HG02759 (cell line): ENCODE data around the gene RNF111.
"Not testable (repeated sequence)": the region's sequence is repeated elsewhere in the genome, so short reads cannot be mapped to it uniquely, and the experiment has no call there.

Experiments used
- ATAC-seq: cut with Tn5 transposase; IDR thresholded peaks from one replicate; pipeline ENCODE4 v1.9.1; 2021; ENCODE audit warnings: mild to moderate bottlenecking, moderate library complexity; ENCODE audit not compliant: unreplicated experiment

RNF111 gene

DNA sequence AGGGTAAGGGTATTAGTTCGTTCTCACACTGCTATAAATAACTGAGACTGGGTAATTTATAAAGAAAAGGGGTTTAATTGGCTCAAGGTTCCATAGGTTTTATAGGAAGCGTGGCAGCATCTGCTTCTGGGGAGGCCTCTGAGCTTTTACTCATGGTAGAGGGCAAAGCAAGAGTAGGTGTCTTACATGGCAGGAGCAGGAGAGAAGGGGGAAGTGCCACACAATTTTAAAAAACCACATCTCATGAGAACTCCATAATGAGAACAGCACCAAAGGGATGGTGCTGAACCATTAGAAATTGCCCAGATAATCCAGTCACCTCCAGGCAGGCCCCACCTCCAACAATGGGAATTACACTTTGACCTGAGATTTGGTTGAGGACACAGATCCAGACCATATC lies 12.2 kb downstream of the RNF111 start:
- ATAC-seq, result no peak

DNA sequence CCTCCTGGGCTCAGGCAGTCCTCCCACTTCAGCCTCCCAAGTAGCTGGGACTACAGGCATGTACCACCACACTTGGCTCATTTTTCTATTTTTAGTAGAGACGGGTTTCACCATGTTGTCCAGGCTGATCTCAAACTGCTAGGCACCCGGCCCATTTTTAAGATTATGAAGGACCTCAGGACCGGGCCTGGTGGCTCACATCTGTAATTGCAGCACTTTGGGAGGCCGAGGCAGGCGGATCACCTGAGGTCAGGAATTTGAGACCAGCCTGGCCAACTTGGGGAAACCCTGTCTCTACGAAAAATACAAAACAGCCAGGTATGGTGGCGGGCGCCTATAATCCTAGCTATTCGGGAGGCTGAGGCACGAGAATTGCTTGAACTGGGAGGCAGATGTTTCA lies 12.8 kb downstream of the RNF111 start:
- ATAC-seq, result not testable (repeated sequence)

DNA sequence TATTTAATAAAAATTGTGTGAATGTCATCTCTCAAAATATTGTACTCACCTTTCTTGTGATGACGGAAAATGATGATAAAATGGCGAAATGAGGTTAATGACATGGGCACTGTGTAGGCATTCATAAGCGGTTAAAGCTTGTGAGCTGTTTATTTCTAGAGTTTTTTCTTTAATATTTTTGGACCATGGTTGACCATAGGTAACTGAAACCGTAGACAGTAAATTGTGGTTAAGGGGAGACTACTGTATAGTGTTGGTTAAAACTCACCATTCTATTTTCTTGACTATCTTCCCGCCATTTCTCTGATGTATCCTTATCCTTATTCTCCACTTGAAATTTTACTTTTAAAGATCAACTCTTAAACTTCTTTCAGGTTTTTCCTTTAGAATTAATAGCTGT lies 14.5 kb downstream of the RNF111 start:
- ATAC-seq, result no peak

DNA sequence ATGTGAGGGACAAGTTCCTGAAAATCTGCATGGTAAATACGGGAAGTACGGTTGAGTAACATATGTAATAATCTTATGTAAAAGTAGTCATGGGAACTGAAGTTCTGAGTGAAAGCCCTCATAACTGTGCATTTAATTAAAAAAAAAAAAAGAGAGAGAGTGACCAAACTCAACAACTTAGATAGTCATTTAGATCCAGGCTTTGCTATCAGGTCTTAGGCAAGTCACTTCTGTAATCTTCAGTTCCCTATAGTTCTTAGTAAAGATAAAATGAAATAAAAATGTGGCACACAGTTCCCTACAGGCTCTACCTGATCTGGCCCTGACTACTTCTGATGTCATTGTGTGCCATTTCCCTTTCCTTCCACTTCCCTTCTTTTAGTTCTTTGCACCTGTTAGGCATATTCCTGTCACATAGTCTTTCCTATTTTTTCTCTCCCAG lies 15.0 kb downstream of the RNF111 start:
- peak; percentile 47 for ATAC-seq

DNA sequence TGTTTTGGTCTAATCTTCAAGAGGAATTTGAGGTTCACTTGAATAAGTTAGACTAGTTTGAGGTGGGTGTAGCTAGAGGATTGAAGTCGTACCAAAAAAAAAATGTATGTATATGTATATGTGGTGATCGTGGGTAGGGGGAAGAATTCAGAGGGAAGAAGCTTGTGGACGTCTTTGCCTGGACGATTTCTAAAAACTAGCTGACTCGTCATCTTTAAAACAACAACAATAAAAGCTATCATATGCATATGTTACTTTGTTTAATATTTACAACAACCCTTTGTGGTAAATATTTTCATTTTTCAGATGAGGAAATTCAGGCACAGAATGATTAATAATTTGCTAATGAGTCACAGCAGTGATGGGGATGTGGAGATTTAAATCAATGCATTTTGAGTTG lies 18.1 kb downstream of the RNF111 start:
- no peak for ATAC-seq

DNA sequence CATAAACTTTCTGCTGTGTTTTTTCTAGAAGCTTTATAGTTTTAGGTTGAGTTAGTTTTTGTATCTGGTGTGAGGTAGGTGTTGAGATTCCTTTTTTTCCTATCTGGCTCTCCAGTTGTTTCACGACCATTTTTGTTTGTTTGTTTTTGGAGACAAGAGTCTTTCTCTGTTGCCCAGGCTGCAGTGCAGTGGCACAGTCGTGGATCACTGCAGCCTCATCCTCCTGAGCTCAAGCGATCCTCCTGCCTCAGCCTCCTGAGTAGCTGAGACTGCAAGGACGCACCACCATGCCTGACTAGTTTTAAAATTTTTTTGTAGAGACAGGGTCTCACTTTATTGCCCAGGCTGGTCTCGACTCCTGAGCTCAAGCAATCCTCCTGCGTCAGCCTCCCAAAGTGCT lies 20.6 kb downstream of the RNF111 start:
- no peak for ATAC-seq

DNA sequence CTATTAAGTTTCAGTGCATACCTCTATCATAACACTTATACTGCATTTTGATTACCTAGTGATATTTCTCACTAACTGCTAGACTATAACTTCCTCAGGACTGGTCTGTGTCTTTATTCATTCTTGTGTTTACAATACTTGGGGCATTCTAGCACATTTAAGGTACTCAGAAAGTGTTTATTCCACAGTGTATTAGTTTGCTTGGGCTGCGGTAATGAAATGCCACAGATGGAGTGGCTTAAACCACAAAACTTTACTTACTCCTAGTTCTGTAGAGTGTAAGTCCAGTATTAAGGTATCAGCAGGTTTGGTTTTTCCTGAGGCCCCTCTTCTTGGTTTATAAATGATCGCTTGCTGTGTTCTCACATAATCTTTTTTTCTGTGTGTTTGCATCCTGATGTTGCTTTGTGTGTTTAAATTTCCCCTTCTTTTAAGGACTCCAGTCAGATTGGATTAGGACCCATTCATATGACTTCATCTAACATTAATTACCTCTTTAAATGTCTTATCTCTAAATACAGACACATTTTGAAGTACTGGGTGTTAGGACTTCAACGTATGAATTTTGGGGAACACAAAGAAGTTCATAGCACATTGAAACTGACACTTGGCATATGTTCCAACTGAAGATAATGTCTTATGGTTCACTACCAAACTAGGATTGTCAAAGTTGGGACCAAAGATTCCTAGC lies 23.9 kb downstream of the RNF111 start:
- ATAC-seq, result no peak

DNA sequence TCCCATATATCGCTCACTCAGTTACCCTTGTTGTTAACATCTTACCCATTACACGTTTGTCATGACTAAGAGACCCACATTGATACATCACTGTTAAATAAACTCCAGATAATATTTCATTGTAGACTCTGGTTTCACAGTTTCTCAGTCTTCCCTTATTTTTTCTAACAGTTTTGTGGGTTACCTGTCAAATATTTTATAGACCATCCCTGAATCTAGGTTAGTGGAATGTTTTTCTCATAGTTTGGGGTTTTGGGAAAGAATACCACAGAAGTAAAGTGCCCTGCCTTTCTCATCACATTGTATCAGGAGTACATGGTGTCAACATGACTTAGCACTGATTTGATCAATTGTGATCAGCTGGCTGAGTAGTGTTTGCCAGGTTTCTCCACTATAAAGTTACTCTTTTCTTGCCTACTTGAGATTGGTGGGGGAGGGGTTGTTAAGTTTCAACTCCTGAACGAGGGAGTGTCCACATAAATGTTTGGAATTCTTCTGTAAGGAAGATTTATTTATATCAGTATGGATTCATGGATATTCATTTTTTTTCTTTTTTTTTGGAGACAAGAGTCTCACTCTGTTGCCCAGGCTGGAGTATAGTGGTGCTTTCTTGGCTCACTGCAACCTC lies 25.9 kb downstream of the RNF111 start:
- ATAC-seq, result no peak

DNA sequence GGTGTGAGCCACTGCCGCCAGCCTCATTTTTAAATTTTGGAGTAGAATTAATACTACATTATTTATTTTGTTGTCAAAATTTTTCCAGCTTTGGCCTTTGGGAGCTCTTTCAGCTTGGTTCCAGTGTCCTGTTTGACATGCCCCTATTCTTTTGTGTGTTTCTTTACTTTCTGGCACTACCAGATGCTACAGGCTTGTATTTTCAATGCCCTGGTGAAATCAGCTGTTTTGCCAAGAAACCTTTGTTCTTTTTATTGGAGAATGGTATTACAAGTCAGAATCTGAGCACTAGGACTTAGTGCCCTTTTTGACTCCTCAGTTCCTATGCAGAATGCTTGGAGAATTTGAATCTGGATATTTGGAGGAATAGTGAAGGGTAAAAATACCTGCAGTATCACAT lies 26.6 kb downstream of the RNF111 start:
- ATAC-seq, result no peak

DNA sequence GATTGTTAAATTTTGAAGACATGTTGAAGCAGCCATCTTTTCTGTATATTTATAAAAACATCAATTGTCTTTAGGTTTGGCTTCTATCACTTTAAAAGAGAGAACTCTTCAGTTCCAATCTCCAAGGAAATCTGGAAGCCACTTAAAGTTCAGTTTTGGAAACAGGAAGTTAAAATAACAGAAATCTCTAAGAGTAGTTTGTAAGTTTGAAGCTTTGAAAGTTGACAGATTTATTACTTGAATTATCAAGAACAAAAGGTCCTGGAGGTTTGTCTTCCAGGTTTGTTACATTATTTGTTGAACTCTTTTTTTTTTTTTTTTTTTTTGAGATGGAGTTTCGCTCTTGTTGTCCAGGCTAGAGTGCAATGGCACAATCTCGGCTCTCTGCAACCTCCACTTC lies 30.0 kb downstream of the RNF111 start:
- ATAC-seq, result no peak

DNA sequence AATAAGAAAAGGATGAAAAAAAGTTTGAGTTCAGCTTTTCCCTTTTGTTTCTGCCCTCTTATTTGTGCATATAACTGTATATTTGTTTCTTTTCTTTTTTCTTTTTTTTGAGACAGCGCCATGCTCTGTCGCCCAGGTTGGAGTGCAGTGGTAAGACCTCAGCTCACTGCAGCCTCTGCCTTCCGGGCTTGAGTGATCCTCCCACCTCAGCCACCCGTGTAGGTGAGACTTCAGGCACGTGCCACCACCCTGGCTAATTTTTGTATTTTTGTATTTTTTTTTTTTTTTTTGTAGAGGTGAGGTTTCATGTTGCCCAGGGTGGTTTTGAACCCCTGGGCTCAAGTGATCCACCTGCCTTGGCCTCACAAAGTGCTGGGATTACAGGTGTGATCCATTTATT lies 31.4 kb downstream of the RNF111 start:
- no peak for ATAC-seq

DNA sequence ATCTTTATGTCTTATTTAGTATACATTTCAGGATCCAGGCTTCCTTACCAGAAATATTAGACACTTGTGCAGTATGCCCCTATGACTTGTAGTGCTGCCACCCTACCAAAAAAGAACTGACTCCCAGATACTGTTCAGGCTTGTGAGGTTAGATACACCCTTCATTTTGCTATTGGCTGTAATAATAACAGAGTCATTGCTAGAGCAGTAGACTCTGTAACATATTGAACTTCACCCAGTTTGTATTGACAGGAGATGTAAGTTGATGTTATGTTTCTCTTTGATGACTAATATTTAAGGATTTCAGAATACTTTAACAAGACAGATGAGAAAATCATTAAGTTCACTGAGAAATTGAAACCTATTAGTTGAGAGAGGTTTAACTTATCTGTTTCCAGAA lies 32.9 kb downstream of the RNF111 start:
- no peak for ATAC-seq

DNA sequence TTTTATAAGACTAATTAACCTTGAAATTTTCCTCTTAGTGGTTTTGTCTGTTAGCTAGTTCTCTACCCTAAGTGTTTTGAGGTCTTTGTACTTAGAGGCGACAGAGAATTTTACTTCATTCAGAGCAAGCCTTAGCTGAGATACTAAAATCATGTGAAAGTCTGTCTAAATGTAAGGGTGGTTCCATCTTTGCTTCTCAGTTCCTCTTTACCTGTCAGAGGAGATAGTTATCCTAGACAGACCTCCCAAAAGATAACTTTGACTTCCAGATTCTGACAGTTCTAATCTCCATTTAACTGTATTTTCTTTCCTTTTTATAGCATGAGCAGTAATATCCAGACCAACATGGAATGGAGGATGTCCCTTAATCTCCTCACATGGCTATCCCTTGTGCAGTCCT lies 34.7 kb downstream of the RNF111 start:
- ATAC-seq, result no peak

DNA sequence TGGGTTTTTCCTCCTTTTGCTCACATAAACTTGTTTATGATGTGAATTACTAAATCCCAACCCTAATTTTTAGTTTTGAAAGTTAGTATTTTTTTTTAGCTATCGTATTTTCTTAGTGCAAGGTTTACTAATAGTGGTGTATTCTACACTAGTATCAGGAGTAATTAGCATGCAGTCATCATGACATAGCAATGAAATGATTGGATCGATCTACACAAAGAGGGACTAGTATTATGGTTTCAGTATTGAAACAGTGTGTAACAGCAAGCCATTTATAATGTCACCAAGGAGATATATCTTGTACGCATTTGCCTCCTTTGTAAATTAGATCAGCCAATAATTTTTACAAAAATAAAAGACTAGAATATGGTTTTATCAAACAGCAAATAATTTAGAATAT lies 38.7 kb downstream of the RNF111 start:
- no peak for ATAC-seq

DNA sequence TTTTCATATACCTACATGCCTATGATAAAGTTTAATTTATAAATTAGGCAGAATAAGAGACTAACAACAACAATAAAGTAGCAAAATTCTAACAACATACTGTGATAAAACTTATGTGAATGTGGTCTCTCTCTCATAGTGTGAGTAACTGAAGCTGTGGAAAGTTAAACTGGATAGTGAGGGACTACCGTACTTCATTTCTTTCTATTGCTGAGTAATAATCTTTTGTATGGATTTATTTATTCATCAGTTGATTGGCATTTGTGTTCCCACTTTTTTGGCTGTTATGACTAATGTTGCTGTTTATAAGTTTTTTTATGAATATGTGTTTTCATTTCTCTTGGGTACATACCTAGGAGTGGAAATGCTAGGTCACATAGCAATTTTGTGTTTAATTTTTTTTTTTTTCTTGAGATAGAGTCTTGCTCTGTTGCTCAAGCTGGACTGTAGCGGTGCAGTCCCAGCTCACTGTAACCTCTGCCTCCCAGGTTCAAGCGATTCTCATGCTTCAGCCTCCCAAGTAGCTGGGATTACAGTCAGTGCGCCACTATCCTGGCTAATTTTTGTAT lies 41.0 kb downstream of the RNF111 start:
- ATAC-seq, result no peak

DNA sequence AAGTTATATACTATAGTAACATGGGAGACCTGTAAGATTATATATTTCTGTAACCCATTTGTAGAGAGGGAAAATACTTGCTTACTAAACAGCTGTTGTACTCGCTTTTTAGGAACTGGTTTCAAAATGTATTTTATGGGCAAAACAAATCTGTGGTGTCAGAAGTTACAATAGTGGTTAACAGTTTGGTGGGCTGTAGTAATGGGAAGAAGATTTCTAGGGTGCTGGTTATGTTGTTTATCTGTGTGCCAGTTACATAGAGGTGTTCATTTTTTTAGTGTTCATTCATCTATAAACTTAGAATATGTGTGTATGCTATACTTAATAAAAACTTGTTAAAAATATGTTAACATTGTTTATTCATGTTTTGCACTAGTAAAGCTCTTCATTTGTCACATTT lies 42.1 kb downstream of the RNF111 start:
- ATAC-seq, result no peak

DNA sequence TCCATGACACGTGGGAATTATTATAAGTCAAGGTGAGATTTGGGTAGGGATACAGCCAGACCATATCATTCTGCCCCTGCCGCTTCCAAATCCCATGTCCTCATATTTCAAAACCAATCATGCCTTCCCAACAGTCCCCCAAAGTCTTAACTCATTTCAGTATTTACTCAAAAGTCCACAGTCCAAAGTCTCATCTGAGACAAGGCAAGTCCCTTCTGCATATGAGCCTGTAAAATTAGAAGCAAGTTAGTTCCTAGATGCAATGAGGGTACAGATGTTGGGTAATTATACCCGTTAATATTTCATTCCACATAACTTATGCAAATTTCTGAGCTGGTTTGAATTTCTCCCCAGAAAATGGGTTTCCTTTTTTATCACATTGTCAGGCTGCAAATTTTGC lies 47.7 kb downstream of the RNF111 start:
- ATAC-seq, result no peak

DNA sequence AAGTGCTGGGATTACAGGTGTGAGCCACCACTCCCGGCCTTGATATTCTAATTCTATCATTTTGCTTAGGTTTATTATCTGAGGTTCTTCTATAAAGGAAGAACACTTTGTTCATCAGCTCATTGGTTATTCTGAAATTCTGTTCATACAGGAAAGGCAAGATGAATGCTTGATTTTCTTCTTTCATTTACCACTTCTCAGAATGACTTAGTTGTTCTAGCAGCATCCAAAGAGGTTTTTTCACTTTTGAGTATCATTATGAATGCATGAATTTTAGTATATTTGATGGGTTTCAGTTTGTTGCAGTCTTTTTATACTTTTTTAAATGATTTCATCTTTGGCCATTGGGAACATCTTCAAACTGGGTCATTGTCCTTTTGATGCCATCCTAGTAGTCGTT lies 51.8 kb downstream of the RNF111 start:
- no peak for ATAC-seq

DNA sequence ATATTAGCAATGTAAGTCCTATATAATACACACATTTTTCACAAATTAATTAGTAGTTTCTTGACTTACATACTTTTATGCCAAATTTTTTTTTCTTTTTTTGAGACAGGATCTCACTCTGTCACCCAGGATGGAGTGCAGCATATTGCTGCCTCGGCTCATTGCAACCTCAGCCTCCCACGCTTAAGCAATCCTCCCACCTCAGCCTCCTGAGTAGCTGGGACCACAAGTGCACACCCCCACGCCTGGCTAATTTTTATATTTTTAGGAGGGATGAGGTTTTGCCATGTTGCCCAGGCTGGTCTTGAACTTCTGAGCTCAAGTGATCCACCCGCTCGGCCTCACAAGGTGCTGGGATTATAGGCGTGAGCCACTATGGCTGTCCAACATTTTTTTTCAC lies 54.6 kb downstream of the RNF111 start:
- ATAC-seq, result no peak

DNA sequence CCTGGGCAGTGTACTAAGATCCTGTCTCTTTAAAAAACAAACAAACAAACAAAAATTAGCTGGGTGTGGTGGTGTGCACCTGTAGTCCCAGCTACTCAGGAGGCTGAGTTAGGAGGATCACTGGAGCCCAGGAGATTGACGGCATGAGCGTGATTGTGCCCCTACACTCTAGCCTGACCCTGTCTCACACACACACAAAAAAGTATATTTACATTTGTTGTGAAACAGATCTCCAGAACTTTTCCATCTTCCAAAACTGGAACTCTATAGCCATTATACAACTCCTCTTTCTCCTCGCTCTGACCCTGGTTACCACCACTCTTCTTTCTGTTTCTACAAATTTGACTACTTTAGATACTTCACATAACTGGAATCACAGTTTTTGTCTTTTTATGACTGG lies 61.4 kb downstream of the RNF111 start:
- ATAC-seq, result no peak

DNA sequence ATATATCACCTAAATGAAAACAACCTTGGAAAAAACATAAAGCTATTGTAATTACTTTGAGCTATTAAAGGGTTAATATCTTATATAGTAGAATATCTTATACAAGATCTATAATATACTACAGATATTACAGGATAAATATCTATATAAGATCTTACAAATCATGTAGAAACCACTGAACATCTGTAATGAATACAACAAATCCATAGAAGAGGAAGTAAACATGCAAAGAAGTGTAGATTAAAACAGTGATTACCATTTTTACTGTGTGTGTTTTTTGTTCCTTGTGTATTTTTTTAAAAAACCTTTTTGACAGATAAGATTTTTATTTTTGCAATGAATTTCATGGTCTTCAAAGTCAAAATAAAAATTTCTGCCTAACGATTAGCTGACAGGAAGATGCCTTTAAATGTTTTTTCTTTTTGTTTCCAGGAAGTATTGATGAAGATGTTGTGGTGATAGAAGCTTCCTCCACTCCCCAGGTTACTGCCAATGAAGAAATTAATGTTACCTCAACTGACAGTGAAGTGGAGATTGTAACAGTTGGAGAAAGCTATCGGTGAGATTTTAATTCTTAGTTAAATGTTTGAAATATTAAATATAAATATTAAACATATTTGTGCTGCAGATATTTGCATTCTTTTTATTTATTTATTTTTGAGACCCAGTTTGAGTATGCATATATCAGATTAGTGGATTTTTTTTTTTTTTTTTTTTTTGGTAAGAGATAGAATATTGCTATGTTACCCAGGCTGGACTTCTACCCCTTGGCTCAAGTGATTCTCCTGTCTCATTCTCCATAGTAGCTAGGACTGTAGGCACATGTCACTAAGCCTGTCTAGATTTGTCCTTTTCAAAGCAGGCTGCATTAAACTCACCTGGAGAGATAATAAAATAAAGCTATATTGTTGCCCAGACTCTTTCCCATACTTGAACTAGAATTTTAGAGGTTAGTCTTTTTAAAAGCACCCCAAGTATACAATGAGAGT lies 64.7 kb downstream of the RNF111 start:
- ATAC-seq, result no peak
